ENCODE results near the gene CFAP99.

GRCh38 chr4:2465032-2465431 is 46.3 kb downstream of the CFAP99 start:
- TF ChIP-seq TCF3 (CRISPR knock-in tag; IDR thresholded peaks at IDR 0.05), result no peak
- TF ChIP-seq EZH2 (IDR thresholded peaks at IDR 0.05; ENCODE audit: borderline replicate concordance, low read depth, low read length), result no peak
- TF ChIP-seq FOS (IDR thresholded peaks at IDR 0.05; ENCODE audit: extremely low read depth, insufficient read length), result no peak
- TF ChIP-seq JUN (IDR thresholded peaks at IDR 0.05; ENCODE audit: borderline replicate concordance, low read depth, low read length), result no peak
- TF ChIP-seq JUN (CRISPR knock-in tag; IDR thresholded peaks at IDR 0.05; ENCODE audit: borderline replicate concordance), result no peak
- TF ChIP-seq MLX (CRISPR knock-in tag; conservative IDR thresholded peaks at IDR 0.05), result no peak
- no peak for TF ChIP-seq POLR2AphosphoS5 (IDR thresholded peaks at IDR 0.05; ENCODE audit: control insufficient read depth, insufficient read depth, low read depth, low read length)
- TF ChIP-seq ZNF175 (CRISPR knock-in tag; IDR thresholded peaks at IDR 0.05; ENCODE audit: low read depth), result no peak
- no peak for TF ChIP-seq HLTF (IDR thresholded peaks at IDR 0.05)
- no peak for TF ChIP-seq NCOA2 (IDR thresholded peaks at IDR 0.05; ENCODE audit: partially characterized antibody in 2 of 2)

Measured in K562 (cell line).